Activated CD8-positive, alpha-beta memory T cell treated with anti-CD3 and anti-CD28 coated beads for 36 hours (primary cell): Measurements from ENCODE around the gene CKAP2L. TPM values are rescaled to one million over a fixed set of nuclear protein-coding genes. Genes with fewer than 3 reads are reported as not detected.

Source experiments
- CTCF ChIA-PET: fragments of 350-600 bp; sonication (Branson Sonifier 250); formaldehyde crosslinking; loops from one replicate; lab custom pipeline; 2021; ENCODE audit warnings: antibody characterized with exemption; lab: Charles Lee
- POLR2A ChIA-PET: fragments of 350-600 bp; sonication (Branson Sonifier 250); formaldehyde crosslinking; loops from one replicate; lab custom pipeline; 2021; ENCODE audit warnings: antibody characterized with exemption; lab: Charles Lee
- total RNA-seq, 2 experiments: library from RNA; stranded (reverse); gene quantifications; one replicate each; pipeline ENCODE4 v1.2.3, GENCODE V29; 2021

CKAP2L gene
- total RNA-seq, 2 experiments from 2014 or later, result 23.0 TPM

DNA sequence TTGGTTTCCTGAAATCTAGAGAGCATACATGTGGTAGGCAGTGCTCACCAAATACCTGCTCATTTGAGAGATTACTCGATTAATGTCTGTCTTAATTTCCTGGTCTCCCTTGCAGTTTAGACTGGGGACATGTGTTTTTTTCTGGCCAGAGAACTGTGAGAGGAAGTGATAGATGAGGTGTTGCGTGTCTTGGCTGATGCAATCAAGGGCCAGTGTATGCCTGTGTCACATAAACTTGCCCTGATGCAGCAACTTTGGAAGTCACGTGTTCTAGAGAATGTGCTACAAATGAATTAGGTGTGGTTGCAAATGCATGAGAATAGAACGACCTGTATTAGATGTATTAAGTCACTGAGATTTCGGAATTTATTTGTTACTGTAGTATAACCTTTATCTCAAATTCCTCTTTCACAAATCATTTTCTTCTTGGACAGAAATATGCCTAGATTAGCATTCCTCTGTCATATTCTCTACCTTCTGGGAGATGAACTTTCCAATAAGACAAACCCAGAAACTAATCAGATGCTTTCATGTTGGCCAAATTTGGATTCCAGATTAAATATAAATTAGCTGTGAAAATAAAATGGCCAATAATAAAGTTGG lies 29.8 kb upstream of the CKAP2L start:
- ChIA-PET POLR2A (no interaction called here), CTCF (interaction anchor here (1.6 kb wide), 1 partner anchor 194 kb away, joined by 3 read pairs; no protein-coding TSS in a partner anchor)

DNA sequence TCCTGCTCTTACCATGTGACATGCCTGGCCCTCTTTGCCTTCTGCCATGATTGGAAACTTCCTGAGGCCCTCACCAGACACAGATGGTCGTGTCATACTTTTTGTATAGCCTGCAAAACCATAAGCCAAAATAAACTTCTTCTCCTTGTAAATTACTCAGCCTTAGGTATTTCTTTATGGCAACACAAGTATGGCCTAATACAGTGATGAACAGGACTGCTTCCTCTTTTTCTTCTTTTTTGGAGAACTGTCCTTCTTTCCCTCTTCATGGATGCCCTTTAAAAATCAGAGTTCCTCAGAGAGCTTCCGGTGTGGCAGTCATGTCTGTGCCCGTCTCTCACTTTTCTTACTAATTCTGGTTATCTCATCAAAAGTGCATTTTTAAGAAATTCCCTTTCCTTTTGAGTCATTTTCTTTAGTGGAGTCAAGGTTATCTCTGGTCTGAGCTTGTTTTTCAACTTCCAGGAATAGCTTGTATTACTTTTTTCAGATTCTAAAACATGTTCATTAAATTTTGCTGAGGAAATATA lies 29.1 kb upstream of the CKAP2L start:
- ChIA-PET POLR2A (no interaction called here), CTCF (interaction anchor here (1.6 kb wide), 1 partner anchor 194 kb away, joined by 3 read pairs; no protein-coding TSS in a partner anchor)

DNA sequence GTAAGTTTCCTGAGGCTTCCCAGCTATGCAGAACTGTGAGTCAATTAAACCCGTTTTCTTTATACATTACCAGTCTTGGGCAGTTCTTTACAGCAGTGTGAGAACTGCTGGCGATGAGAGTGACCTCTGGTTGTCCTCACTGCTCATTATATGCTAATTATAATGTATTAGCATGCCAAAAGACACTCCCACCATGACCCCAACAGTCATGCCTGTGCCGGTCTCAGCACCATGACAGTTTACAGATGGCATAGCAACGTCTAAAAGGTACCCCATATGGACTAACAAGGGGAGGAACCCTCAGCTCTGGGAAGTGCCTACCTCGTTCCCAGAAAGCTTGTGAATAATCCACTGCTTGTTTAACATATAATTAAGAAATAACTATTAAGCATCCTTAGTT lies 28.0 kb upstream of the CKAP2L start:
- ChIA-PET CTCF (interaction anchor here (1.6 kb wide), 1 partner anchor 192 kb away, joined by 3 read pairs; no protein-coding TSS in a partner anchor), POLR2A (no interaction called here)

DNA sequence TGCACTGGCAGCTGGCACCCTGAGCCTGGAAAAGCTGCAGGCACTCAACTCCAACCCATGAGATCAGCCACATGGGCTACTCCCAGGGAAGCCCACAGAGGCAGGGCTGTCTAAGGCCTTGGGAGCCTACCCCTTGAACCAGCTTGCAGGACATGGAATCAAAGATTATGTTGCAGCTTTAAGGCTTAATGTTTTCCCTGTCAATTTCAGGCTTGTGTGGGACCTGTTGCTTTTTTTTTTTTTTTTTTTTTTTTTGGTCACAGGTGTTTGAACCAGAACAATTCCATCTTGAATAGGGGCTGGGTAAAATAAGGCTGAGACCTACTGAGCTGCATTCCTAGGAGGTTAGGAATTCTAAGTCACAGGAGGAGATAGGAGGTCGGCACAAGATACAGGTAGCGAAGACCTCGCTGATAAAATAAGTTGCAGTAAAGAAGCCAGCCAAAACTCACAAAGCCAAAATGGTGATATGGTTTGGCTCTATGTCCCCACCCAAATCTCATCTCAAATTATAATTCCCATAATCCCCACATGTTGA lies 27.4 kb upstream of the CKAP2L start:
- ChIA-PET POLR2A (interaction anchor here (0.5 kb wide), 1 partner anchor 73 kb away, joined by 4 read pairs; no protein-coding TSS in a partner anchor), CTCF (interaction anchor here (0.6 kb wide), 1 partner anchor 27 kb away, joined by 3 read pairs; no protein-coding TSS in a partner anchor)

DNA sequence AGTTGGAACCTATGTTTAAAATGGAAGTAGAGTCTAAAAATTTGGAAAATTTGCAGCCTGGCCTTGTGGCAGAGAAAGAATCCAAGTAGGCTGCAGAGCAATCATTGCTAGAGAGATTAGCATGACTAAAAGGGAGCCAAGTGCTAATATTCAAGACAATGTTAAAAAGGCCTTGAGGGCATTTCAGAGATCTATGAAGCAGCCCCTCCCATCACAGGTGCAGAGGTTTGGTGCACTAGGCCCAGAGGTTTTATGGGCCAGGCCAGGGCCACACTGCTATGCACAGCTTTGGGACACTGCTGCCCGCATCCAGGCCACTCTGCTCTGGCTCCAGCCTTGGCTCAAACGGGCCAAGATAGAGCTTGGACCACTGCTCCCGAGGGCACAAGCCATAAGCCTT lies 26.6 kb upstream of the CKAP2L start:
- POLR2A ChIA-PET, result interaction anchor here (0.5 kb wide), 1 partner anchor 73 kb away, joined by 4 read pairs; no protein-coding TSS in a partner anchor
- CTCF ChIA-PET, result interaction anchor here (0.6 kb wide), 2 partner anchors 28 to 48 kb away, joined by 3 read pairs; no protein-coding TSS in a partner anchor

DNA sequence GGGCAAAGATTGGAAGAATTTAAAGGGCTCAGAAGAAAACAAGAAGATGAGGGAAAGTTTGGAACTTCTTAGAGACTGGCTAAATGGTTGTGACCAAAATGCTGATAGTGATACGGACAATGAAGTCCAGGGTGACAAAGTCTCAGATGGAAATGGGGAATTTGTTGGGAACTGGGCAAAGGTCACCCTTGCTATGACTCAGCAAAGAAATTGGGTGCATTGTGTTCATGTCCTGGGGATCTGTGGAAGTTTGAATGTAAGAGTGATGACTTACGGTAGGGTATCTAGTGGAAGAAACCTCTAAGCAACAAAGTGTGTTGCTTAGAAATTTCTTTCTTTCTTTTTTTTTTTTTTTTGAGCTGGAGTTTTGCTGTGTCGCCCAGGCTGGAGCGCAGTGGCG lies 25.9 kb upstream of the CKAP2L start:
- ChIA-PET CTCF (interaction anchor here (0.6 kb wide), 1 partner anchor 48 kb away, joined by 3 read pairs; no protein-coding TSS in a partner anchor), POLR2A (no interaction called here)

DNA sequence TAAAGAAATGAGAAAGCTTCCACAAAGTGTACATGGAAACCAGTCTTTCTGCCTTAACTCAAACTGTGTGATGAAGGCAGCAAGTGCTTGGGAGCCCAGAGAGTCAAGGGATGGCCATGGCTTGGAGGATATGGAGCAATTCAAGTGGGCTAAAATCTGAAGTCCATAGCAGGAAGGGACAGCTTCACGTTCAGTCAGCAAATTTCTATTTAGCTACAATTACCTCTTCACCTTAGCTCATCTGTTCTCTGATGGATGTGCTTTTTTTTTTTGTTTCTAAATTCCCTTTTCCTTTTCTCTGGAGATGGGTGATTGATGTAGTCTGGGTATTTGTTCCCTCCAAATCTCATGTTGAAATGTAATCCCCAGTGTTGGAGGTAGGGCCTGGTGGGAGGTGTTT lies 24.8 kb upstream of the CKAP2L start:
- ChIA-PET POLR2A (no interaction called here), CTCF (no interaction called here)

DNA sequence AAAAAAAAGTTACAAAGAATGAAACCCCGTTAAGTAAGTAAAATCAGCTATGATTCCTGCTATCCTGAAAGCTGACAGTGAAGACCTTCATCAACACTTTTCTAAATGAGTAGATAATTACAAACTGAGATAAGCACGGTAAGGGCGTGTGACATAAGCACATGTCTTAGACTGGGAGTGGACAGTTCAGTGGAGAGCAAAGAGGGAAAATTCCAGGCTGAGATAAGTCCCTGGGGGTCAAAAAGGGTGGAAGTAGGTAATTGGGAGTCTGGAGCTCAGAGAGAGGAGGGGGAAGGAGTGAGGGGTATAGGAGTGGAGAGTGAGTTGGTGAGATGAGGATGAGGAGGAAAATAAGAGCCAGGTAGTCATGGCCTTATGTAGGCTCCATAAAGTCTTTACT lies 24.2 kb upstream of the CKAP2L start:
- CTCF ChIA-PET, result no interaction called here

DNA sequence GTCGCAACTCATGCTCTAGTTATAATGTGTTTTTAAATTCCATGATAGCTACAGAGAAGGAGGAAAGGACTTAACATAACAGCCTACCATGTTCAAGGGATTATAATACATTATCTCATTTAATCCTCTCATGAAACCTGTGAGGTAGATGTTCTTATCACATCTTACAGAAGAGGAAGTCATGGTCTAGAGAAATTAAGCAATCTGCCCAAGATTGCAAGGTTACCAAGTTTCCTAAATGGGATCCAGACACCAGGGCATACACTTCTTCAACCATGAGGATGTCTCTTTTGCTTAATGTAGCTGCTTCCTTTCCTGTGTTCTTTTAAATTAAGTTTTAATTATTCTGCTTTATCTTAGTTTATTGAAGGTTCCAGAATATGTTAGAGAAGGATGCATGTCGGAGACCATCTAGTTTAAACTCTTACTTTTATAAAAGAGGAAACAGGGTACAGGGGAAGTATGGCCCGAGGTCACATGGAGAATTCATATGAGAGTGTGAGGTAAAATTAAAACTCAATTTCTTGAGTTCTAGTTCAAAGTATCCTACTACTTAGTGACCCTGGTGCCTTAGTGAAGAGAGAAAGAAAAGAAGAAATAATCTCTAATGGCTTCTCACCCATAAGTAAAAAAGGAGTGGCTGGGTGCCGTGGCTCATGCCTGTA lies 23.5 kb upstream of the CKAP2L start:
- CTCF ChIA-PET, result no interaction called here

More for the DNA sequence above, 24.2 kb upstream of the CKAP2L start:
- POLR2A ChIA-PET, result no interaction called here

DNA sequence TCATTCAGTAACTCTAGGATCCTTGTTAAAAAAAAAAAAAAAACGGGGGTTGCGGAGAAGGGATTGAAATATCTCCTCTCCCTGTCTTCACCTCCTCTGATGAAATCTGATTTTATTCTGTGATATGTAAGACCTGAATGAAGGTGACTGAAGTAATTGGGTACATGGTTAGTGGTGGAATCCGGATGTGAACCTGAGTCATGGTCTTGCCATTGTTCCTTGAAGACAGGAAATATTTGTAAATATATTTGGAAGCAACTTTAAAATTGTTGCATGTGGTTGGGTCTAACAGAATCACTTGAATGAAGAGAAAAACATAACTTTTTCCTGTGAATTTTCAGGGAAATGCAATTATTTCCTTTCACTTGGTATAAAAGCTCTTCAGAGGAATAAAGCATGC lies 22.9 kb upstream of the CKAP2L start:
- POLR2A ChIA-PET, result no interaction called here
- CTCF ChIA-PET, result no interaction called here

More for the DNA sequence above, 23.5 kb upstream of the CKAP2L start:
- POLR2A ChIA-PET, result no interaction called here

DNA sequence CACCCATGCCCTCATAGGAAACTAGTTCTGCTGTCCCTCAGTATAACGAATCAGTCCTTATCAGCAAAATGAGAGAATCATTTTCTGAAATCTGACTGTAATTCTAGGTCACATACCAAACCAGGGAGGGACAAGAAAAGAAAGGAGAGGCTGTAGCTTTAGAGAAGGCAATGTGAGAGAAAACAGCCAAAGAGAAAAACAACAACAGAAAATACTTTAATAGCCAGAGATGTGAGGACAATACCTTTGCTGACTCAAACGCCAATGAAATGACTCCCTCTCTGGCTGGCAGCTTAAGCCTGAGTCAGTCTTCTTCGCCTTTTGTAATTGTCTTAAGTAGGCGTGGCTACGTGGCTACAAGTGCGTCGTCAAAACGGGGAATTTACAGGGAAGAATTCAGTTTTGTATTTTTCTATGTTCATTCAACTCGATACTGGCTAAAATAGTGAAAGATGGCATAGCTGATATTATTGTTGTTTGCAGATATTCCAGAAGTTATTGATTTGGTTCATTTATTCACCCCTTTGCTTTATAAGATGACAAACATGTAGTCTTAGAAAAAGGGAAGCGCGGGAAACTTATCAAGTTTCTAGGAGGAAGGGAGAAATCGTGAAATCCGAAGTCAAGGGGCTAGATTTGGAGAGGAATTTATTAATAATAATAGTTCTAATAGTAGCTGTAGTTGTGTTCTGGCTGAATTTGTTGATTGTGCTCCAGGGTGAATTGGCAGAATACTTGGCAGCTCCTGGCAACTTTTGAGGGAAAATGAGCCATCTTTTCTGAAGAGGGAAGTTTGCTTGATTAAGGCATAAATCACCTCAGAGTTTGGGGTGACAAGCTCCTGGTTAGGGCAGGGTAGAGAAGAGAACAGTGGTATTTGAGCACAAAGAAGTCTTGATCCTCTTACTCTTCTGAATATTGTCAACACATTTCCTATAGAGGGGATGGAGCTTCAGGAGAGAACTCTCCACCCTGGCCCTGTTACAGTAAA lies 20.1 kb upstream of the CKAP2L start, which contains the start of gene IL1A:
Gene IL1A (minus strand): TSS at position 295 of the 991 bp plus-strand sequence. CDS start 723 bp downstream, outside the sequence.
- CTCF ChIA-PET, result no interaction called here

DNA sequence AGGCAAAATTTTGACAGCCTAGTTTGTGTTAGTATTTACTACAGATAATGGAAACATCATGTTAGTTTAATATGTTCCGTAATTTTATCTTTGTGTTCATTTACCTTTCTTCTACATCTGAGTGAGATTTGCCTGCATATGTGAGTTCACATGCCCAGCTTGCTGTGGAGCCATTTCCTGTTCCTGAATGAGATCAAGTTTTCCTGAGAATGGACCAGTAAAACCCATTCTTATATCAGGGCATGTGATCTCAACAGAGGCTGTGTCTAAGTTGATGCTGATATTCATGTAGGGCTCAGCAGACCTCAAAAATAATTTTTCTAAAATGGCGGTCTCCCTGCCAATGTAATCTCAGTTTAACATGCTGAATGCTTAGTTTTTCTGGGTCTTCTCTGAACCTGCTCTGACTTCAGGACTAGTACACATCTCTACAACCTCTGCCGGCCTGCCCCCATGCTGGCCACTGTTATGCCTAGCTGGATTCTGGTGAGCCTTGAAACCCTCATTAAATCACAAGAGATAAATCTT lies 18.8 kb upstream of the CKAP2L start:
- ChIA-PET POLR2A (no interaction called here), CTCF (interaction anchor here (2.3 kb wide), 1 partner anchor 33 kb away, joined by 11 read pairs; no protein-coding TSS in a partner anchor)

More for the DNA sequence above, 20.1 kb upstream of the CKAP2L start, which contains the start of gene IL1A:
- POLR2A ChIA-PET, result no interaction called here

DNA sequence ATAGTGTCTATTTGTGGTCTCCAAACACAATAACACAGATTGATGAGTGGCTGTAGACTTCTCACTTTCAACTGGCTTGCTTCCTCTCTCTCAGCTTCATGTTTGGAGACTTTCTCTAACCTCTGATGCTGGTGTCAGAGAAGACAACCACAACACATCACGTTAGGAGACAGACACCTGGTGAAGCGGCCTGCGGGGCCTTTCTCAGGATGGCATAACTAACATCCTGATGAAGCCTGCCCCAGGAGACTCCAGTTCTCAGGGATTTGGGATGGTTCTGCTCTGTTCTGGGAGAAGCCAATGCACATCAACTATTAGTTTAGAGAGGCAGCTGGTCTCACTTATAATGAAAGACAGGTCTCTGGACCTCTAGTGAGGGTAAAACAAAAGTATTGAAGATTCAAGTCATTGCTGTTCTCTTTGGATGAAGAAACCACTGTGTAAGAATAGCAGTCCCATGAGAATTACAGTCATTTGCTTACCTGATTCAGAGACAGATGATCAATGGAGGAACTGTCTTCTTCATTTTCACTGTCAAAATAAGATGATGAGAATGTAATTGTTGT lies 17.9 kb upstream of the CKAP2L start:
- ChIA-PET POLR2A (no interaction called here), CTCF (interaction anchor here (2.3 kb wide), 1 partner anchor 32 kb away, joined by 11 read pairs; no protein-coding TSS in a partner anchor)

DNA sequence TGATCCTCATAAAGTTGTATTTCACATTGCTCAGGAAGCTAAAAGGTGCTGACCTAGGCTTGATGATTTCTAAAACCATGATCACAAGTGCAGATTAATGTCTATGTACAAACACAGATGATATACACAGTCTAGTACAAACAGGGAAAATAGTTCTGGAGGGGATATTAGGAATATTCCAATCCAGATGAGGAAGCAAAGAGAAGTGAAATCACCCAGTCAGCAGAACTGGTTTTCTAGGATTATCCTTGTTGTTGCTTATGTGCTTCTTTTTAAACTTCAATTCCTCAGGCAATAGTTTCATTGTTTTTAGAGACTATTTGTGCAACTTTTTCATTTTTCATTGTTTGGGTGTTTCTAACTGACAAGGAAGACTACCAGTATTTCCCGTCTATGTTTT lies 15.2 kb upstream of the CKAP2L start:
- ChIA-PET CTCF (no interaction called here), POLR2A (no interaction called here)

DNA sequence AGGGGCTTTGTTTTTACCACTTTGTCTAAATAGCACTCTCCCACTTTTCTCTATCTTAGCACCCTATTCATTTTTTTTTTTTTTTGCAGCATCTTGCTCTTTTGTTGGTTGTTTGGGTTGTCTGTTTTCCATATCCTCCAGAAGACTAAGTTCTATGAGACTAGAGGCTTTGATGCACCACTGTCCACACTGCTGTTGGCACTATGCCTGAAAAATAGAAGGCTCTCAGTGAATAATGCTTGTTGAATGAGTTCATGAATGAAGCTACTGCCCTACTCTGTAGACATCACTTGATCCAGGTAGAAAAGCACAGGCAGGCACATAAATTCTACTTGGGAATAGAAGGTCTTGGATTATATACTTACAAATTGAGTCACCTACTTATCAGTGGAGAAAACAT lies 12.6 kb upstream of the CKAP2L start:
- CTCF ChIA-PET, result interaction anchor here (0.6 kb wide), 1 partner anchor 1883 kb away, joined by 3 read pairs; no protein-coding TSS in a partner anchor
- POLR2A ChIA-PET, result no interaction called here

DNA sequence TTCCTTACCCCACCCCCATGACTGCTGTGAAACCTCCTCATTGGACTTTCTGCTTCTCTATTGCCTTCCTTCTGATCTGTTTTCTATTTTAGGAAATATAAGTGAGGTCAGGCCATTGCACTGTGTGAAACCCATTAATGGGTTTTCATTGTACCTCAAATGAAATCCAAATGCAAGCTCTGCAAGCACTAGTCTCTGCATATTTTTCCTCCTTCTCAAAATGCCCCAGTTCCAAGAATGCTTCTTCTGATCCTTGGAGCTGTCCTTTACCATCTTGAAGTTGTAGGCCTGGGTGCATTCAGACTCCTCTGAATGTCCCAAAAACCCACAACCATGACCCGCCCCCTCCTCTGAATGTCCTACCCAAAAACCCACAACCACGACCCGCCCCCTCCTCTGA lies 11.7 kb upstream of the CKAP2L start:
- POLR2A ChIA-PET, result no interaction called here
- CTCF ChIA-PET, result no interaction called here

DNA sequence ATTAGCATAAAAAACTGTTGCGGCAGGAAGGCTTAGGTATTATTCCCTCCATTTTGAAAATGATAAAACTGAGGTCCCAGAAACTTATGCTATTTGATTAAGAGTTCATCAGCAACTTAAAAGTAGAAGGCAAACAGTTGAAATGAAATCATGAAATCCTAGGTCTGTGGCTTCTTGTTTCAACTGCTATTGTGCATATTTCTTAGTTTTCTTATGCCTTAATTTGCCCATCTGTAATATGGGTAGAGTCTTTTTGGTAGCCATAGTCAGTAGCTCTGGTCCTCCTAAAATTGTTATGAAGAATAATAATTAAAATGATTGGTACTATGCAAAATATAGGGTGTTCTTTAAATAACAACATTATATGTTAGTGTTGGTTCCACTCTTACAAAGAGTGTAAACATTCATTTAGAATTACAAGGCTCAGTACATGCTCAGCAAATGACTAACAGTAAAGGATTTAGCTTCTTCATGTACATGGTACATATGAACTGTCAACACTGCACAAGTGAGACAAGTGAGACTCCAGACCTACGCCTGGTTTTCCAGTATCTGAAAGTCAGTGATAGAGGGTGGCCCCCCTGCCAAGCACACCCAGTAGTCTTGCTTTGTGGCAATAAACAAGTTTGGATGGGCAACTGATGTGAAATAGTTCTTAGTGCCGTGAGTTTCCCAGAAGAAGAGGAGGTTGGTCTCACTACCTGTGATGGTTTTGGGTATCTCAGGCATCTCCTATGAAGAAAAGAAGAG lies 10.3 kb upstream of the CKAP2L start:
- POLR2A ChIA-PET, result no interaction called here
- CTCF ChIA-PET, result interaction anchor here (1.2 kb wide), 1 partner anchor 110 kb away, joined by 3 read pairs; no protein-coding TSS in a partner anchor
